ENCODE data around the gene SMIM36.

- TF ChIP-seq, protein P1, sequence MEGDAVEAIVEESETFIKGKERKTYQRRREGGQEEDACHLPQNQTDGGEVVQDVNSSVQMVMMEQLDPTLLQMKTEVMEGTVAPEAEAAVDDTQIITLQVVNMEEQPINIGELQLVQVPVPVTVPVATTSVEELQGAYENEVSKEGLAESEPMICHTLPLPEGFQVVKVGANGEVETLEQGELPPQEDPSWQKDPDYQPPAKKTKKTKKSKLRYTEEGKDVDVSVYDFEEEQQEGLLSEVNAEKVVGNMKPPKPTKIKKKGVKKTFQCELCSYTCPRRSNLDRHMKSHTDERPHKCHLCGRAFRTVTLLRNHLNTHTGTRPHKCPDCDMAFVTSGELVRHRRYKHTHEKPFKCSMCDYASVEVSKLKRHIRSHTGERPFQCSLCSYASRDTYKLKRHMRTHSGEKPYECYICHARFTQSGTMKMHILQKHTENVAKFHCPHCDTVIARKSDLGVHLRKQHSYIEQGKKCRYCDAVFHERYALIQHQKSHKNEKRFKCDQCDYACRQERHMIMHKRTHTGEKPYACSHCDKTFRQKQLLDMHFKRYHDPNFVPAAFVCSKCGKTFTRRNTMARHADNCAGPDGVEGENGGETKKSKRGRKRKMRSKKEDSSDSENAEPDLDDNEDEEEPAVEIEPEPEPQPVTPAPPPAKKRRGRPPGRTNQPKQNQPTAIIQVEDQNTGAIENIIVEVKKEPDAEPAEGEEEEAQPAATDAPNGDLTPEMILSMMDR (IDR thresholded peaks at IDR 0.05), result no peak
- no peak for TF ChIP-seq POLR2A (IDR thresholded peaks at IDR 0.05)
These were observed 25.0 kb upstream of the SMIM36 start for GRCh38 chr17:55536205-55536604.
